IPS-18c (cell line): Measurements from ENCODE around the gene NOS1.
"Not testable (repeated sequence)": the region's sequence is repeated elsewhere in the genome, so short reads cannot be mapped to it uniquely, and the experiment has no call there.

Source experiments
- H3K4me3 ChIP-seq: 2 replicates; pipeline ENCODE4 v1.7.0; 2013; ENCODE audit warnings: low read depth, mild to moderate bottlenecking, low read length, moderate library complexity; ENCODE audit not compliant: insufficient read depth
- H3K9me3 ChIP-seq: one replicate; pipeline ENCODE4 v1.6.1; 2013; ENCODE audit warnings: mild to moderate bottlenecking, low read length, moderate library complexity; ENCODE audit not compliant: control insufficient read depth, insufficient read depth

NOS1 gene

DNA sequence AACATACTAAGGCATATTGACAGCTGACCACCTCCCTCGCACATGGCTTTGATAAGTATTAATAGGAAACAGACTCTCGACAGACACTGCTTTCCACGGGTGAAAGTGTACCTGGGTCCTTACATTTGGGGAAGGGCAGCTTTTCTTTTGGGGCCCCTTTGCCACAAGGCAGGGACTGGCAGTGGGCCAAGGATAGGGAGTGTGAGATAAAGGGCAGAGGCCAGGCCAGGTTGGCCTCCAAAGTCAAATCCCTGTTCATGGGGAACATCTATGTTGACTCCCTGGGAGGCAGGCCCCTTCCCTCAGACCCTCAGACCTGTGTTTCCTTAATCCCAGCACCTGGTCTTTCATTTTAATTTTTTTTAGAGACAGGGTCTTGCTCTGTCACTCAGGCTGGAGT, 151.8 kb downstream of the NOS1 start:
- H3K9me3 ChIP-seq: no peaks in the 10 kb centered on the region
- no peak overlapping the region for H3K4me3 ChIP-seq

DNA sequence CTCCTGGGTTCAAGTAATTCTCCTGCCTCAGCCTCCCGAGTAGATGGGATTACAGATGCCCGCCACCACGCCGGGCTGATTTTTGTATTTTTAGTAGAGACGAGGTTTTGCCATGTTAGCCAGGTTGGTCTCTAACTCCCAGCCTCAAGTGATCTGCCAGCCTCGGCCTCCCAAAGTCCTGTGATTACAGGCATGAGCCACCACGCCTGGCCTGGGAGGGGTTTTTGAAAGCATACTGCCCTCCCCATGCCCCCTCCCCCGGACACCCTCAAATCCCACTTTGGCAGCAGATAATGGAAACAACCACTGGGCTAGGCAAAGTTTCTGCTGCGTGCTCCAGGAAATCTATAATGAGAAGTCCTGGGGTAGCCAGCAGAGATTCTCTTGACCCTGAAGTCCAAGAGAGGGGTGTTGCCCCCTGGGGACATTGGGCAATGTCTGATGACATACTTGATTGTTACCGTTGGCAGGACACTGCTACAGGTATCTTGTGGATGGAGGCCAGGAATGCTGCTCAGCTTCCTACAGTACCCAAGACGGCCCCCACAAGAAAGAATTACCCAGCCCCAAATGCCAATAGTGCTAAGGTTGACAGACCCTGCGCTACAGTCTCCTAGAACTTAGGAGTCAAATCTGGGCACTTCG, 152.5 kb downstream of the NOS1 start:
- no peaks in the 10 kb centered on the region for H3K9me3 ChIP-seq
- H3K4me3 ChIP-seq: no peak overlapping the region

DNA sequence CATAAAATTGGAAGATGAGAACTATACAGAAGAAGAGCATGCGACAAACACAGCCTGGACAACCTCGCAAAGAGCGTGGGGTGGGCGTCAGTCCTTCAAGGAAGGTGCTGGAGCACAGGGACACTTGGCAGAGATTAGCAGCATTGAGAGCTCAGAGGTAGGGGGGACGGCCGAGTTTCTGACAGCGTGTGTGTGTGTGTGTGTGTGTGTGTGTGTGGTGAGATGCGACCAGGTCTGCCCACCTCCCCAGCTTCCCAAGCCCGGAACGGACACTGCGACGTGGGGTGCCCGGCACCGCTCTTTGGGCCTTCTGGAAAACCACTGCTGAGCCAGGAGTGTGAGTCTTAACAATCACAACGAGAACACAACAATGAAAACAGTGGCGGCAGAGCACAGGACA, 153.2 kb downstream of the NOS1 start:
- Histone ChIP-seq H3K9me3 (no peaks in the 10 kb centered on the region), H3K4me3 (no peak overlapping the region)

DNA sequence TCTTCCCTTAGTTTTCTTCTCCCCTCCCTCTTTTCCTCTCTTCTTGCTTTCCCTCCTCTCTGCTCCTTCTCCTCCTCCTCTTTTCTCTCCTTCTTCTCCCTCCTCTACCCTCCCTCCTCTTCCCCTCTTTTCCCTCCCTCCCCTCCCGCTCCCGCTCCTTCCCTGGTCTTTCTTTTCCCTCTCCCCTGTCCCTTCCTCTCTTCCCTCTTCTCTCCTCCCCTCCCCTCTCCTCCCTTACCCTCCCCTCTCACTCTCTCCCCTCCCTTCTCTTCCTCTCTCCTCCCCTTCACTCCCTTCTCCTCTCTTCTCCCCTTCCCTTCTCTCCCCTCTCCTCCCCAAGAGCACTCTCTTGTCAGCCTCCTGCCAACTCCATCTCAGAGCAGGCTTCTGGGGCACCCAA, 153.8 kb downstream of the NOS1 start:
- Histone ChIP-seq H3K4me3 (no peak overlapping the region), H3K9me3 (no peaks in the 10 kb centered on the region)

DNA sequence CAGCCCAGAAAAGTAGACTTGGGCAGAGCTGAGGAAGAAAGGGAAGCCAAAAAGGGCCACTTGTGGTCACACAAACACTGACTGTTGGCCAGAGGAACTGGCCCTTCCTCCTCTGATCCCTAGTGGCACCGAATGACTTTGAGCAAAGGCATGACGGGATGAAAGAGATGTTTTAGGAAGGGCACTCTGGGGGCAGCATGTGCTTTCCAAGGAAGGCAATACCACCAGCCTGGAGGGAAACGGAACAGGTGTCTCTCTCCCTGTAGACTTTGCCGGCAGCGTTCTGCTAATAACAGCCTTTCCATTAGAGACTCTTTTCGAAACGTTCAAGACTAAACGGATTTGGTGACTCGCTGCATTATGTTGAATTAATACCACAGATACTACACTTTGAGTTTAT, 158.9 kb downstream of the NOS1 start:
- Histone ChIP-seq H3K9me3 (no peaks in the 10 kb centered on the region), H3K4me3 (no peak overlapping the region)

DNA sequence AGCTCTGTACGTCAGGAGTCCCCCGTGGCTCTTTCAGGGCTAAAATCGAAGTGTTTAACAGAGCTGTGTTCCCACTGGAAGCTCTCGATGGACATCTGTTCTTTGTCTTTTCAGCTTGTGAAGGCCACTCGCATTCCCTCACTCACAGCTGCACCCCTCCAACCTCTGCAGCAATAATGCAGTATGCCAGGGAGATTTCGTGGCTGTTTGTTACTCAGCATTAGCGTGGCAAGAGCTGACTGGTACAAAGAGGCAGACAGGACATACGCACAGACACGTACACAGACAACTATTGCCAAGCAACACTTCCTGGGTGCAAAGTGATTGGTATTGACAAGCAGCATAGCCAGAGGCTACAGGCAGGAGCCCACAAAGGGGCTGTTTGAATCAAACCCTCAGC, 159.4 kb downstream of the NOS1 start:
- no peaks in the 10 kb centered on the region for H3K9me3 ChIP-seq

DNA sequence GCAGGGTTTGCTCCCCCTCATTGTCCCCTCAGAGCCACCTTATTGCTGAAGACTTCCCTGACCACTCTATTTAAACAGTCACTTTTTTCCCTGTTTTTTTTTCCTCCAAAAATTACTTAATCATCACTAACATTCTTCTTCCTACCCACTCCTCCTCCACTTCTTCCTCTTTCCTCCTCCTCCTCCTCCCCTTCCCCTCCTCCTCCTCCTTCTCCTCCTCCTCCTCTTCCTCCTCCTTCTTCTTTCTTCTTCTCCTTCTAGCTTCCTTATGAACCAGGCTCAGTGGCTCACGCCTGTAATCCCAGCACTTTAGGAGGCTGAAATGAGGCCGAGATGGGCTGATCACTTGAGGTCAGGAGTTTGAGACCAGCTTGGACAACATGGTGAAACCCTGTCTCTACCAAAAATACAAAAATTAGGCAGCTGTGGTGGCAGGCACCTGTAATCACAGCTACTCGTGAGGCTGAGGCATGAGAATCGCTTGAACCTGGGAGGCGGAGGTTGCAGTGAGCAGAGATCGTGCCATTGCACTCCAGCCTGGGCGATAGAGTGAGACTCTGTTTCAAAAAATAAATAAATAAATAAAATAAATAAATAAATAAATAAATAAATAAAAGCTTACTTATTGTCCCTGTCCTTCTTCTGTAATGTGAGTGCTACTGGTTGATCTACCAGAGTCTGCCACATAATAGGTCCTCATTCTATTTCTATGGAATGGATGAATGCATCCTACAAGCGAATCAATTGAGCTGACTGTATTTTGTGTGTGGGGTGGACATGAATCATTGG, 161.3 kb downstream of the NOS1 start:
- H3K4me3 ChIP-seq, H3K9me3 ChIP-seq: not testable (repeated sequence)

More for the DNA sequence above, 159.4 kb downstream of the NOS1 start:
- no peak overlapping the region for H3K4me3 ChIP-seq

DNA sequence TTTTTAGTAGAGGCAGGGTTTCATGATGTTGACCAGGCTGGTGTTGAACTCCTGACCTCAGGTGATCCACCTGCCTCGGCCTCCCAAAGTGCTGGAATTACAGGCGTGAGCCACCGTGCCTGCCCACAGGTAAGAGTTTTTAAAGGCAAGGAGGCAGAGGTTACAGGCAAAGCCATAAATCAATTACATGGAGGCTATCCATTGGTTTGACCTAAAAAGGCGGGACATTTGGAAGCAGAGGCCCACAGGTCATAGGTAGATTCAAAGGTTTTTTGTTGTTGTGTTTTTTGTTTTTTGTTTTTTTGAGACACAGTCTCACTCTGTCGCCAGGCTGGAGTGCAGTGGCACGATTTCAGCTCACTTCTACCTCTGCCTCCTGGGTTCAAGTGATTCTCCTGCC, 165.1 kb downstream of the NOS1 start:
- H3K4me3 ChIP-seq, H3K9me3 ChIP-seq: not testable (repeated sequence)

DNA sequence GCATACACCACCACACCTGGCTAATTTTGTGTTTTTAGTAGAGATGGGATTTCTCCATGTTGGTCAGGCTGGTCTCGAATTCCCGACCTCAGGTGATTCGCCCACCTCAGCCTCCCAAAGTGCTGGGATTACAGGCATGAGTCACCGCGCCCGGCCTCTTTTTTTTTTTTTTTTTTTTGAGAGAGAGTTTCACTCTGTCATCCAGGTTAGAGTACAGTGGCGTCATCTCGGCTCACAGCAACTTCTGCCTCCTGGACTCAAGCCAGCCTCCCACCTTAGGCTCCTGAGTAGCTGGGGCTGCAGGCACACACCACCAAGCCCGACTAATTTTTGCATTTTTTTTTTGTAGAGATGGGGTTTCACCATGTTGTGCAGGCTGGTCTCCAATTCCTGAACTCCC, 166.4 kb downstream of the NOS1 start:
- not testable (repeated sequence) for H3K9me3 ChIP-seq, H3K4me3 ChIP-seq

DNA sequence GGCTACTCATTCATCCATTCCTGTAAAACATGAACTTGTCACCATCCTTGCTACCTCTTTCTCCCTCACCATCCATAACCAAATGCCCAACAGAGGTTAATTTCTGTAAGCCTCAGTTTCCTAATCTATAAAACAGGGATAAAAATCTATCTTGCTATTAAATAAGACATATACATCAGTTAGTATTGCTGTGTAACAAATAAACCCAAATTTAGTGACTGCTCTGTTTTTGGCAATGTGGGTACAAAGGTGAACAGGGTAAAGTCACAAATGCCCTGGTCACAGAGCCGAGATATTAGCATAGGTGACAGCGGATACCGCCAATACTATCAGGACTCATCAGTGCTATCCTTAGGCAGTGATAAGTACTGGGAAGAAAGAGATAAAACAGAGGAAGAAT, 167.5 kb downstream of the NOS1 start:
- no peaks in the 10 kb centered on the region for H3K9me3 ChIP-seq
- H3K4me3 ChIP-seq: no peak overlapping the region

DNA sequence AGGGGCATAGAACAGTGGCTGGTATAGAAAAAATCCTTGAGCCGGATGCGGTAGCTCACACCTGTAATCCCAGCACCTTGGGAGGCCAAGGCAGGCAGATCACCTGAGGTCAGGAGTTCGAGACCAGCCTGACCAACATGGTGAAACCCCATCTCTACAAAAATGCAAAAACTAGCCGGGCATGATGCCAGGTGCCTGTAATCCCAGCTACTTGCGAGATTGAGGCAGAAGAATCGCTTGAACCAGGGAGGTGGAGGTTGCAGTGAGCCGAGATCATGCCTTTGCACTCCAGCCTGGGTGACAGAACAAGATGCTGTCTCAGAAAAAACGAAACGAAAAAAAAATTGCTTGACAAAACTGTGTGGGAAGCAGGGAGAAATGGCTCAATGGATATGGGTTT, 168.8 kb downstream of the NOS1 start:
- H3K4me3 ChIP-seq, H3K9me3 ChIP-seq: not testable (repeated sequence)

DNA sequence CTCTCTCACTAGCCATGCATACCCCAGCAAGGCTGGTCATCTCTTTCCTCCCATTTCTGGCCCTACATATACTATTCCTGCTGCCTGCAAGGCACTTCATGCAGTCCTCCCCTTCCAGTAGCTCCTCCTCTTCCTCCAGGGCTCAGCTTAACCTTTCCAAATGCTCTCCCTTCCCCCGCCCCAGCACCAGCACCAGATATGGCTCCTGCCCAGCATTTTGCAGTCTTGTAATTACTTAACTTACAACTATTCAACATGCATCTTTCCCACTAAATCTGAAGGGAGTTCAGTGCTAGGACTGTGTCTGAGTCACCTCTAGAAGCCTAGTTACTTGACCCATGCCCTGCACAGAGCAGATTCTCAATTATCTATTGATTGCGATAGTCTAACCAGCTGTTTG, 169.4 kb downstream of the NOS1 start:
- no peaks in the 10 kb centered on the region for H3K9me3 ChIP-seq
- H3K4me3 ChIP-seq: no peak overlapping the region

DNA sequence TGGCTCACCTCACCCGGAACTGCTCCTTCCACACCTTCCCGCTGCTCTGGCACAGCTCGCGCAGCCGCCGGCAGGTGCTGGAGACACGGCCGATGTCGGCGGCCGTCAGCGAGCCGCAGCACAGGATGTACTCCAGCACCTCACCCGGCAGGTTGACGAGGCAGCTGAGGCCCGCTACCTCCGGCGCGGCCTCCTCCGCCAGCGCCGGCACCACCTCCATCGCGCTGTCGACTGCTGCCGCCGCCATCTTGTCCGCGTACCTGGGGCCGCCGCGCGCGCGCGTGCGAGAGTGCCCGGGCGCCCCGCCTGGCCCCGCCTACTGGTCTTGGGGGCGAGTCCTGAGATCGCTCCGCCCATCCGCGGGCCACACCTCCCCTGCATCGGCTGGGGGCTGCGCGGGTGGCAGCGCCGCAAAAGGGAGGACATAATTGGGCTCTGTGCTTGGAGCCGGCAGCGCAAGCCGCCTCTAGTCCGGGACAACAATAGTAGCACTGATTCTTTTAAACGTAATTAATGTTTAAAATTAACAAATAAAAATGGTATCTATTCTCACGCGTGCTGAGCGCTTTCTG, 171.1 kb downstream of the NOS1 start, which contains the start of gene FBXO21:
Gene FBXO21, minus strand, starts transcription at position 261 of the 572 bp plus-strand sequence. Its CDS starts 14 bp downstream, at position 247.
- Histone ChIP-seq H3K9me3 (no peaks in the 10 kb centered on the region), H3K4me3 (peak within 1 kb of the TSS; percentile 94)

DNA sequence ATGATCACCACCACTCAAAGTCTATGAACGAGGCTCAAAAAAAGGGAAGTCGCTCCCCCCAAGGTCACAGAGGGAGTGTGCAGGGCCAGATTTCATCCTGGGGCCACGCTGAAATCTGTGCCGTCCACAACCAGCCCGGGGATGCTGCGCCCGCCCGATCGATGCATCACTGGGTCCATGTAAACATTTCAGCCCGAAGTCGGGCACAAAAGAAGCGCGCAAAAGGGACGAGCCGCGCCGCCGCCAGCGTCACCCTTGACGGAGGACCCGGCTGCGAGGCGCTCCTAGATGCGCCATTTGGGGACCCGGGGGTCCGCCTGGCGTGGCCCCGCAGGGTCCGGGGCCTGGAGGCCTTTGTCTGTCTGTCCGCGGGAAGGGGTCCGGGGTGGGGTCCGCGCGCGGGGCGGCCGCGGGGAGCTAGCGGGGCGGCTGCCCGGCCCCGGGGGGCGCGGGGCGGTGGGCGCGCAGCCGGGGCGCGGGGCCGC, 171.7 kb downstream of the NOS1 start:
- Histone ChIP-seq H3K9me3 (no peaks in the 10 kb centered on the region), H3K4me3 (peak overlapping the region; percentile 94)

DNA sequence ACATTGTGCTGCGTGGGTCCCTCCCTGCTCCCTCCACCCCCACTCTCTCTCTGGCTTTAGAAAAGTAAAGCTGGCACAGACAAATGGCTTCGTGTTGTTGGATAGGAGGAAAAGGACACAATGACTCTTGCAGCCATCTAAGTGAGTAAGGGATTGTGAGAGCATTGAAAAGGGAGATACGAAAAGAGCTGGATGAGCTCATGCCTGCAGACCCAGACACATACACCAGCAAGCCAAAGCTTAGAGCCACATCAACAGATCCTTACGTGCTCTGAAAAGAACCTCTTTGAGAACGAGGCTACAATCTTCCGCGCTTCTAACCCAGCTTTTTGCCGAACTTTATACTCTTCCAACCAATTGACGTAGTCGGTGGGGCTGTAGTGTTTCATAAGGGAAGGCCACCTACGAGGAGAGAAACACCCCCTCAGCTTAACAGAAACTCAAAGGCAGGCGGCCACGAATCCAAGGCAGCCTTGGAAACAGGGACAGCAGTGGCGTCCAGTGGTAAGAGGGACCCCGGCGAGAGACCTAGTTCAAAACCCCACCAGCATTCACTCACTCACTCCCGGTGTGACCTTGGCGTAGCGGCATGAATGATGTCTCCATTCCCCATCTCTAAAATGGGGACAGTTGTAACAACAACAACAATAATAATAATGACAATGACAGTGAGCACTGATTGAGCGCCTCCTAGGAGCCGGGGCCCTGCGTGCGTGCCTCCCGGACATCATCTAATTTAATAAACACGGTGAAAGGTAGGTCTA, 172.3 kb downstream of the NOS1 start:
- no peaks in the 10 kb centered on the region for H3K9me3 ChIP-seq
- H3K4me3 ChIP-seq: peak overlapping the region; percentile 94

DNA sequence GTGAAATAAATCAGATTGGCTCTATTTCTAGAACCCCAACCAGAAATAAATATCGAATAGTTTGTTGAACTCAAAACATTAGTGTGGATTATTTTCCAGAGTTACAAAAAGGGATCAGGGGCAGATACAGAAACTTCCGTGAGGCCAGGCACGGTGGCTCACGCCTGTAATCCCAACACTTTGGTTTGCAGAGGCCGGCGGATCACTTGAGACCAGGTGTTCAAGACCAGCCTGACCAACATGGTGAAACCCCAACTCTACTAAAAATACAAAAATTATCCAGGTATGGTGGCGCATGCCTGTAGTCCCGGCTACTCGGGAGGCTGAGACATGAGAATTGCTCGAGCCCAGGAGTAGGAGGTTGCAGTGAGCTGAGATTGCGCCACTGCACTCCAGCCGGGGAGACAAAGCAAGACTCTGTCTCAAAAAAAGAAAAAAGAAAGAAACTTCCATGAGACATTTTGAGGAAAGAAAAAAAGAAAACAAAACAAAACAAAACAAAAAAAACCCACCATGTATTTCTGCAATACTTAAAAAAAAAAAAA, 173.2 kb downstream of the NOS1 start:
- no peak overlapping the region for H3K4me3 ChIP-seq
- H3K9me3 ChIP-seq: no peaks in the 10 kb centered on the region

DNA sequence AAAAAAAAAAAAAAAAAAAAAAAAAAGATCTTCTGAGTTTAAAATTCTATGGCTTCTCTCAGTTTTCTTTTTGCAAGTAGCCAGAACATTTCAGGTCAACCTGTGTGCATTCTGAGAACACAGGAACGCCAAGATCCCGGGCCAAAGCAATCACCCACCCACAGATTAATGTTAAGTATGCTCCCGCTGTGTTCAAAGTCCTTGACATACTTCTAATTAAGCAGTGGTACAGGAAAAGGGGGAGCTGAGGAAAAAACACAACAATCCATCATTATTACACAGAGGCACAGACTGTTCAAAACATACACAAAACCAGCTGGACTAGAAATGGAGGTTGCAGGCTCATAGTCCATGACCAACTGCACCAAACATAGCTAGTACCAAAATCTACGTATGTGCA, 174.0 kb downstream of the NOS1 start:
- Histone ChIP-seq H3K9me3 (no peaks in the 10 kb centered on the region), H3K4me3 (no peak overlapping the region)
